Large intestine (tissue), 3 donors: ENCODE data around the gene ACTG2. TPM values are rescaled to one million over a fixed set of nuclear protein-coding genes. Genes with fewer than 3 reads are reported as not detected.
A peak's percentile ranks its signal among the peaks of the same experiment; 100 is the strongest.

Experiments
- DNase-seq, 2 donors: peaks; one replicate each; pipeline versions ENCODE4 v3.0.0 to v3.0.0-alpha.2; 2013
- H3K27ac ChIP-seq: one replicate; pipeline ENCODE4 v1.5.1; 2013; ENCODE audit warnings: low read length
- H3K27me3 ChIP-seq: 2 replicates; pipeline ENCODE4 v1.6.1; 2013; ENCODE audit warnings: low read length; ENCODE audit not compliant: control insufficient read depth, insufficient read depth
- H3K36me3 ChIP-seq: 2 replicates; pipeline ENCODE4 v1.6.1; 2013; ENCODE audit warnings: low read length; ENCODE audit not compliant: control insufficient read depth, insufficient read depth
- H3K4me1 ChIP-seq: one replicate; pipeline ENCODE4 v1.6.1; 2013; ENCODE audit warnings: low read length; ENCODE audit not compliant: control insufficient read depth, insufficient read depth
- H3K4me3 ChIP-seq: one replicate; pipeline ENCODE4 v1.5.1; 2013; ENCODE audit warnings: low read length
- H3K9me3 ChIP-seq: one replicate; pipeline ENCODE4 v1.6.1; 2013; ENCODE audit warnings: mild to moderate bottlenecking, low read depth, low read length, moderate library complexity; ENCODE audit not compliant: control insufficient read depth
- WGBS: methylation state at CpG from one replicate; pipeline ENCODE4 v1.1.5; 2013; ENCODE audit warnings: low lambda C conversion rate; ENCODE audit not compliant: insufficient coverage; 5-methylcytosine and 5-hydroxymethylcytosine counted together
- polyA plus RNA-seq: library from polyadenylated mRNA; unstranded; fragments of 120-200 nt; gene quantifications from one replicate; pipeline ENCODE4 v1.2.1, GENCODE V29; 2013

Gene ACTG2
- polyA plus RNA-seq, 1 donor: 913 TPM

DNA sequence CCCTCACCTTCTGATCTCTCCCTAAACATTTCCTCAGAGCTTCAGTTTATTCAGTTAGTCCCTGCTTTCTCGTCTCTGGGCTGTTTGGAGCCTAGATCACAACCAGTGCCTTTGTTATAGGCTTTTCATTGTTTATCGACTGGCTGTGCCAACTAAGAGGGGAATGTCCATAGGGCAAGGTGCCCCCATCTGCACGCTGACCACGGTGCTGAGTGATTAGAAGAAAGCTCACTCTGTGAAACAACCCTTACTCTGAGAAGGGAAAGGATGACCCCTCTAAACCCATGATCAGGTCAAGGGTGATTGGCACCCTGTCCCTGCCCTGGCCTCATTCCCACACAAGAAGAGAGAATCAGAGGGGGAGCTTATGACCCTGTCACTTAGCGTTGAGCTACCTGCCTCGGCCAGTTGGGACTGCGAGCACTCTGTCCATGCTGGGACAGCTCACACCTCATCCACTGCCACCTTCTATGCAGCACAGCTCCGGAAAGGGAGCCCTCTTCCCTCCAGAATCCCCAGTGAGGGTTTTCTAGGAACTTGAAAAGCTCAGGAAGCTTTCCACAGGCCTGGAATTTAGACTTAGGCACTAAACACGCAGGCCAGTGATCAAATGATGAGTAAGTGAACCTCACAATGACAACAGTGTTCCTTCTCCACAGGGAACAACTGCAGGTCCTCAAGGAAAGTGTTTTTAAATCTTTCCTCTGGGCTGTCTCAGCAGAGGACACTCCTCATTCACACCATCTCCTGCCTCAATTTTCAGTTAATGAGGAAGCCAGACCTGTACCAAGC lies 2.3 kb upstream of the ACTG2 start:
- no CpG with 5 or more reads among the region's 9 CpGs for WGBS

GRCh38 chr2:73891276-73891901 lies 1.4 kb upstream of the ACTG2 start:
- Histone ChIP-seq H3K27ac (no peak overlapping the region), H3K4me3 (no peak overlapping the region), H3K27me3 (no peaks in the 10 kb centered on the region), H3K4me1 (no peaks in the 10 kb centered on the region), H3K9me3 (no peaks in the 10 kb centered on the region), H3K36me3 (no peaks in the 10 kb centered on the region)
- no CpG with 5 or more reads among the region's 5 CpGs for WGBS
- DNase-seq: no peak

More for the DNA sequence above, 2.3 kb upstream of the ACTG2 start:
- Histone ChIP-seq H3K27me3 (no peaks in the 10 kb centered on the region), H3K9me3 (no peaks in the 10 kb centered on the region), H3K27ac (no peak overlapping the region), H3K36me3 (no peaks in the 10 kb centered on the region), H3K4me3 (no peak overlapping the region), H3K4me1 (no peaks in the 10 kb centered on the region)
- DNase-seq: no peak

DNA sequence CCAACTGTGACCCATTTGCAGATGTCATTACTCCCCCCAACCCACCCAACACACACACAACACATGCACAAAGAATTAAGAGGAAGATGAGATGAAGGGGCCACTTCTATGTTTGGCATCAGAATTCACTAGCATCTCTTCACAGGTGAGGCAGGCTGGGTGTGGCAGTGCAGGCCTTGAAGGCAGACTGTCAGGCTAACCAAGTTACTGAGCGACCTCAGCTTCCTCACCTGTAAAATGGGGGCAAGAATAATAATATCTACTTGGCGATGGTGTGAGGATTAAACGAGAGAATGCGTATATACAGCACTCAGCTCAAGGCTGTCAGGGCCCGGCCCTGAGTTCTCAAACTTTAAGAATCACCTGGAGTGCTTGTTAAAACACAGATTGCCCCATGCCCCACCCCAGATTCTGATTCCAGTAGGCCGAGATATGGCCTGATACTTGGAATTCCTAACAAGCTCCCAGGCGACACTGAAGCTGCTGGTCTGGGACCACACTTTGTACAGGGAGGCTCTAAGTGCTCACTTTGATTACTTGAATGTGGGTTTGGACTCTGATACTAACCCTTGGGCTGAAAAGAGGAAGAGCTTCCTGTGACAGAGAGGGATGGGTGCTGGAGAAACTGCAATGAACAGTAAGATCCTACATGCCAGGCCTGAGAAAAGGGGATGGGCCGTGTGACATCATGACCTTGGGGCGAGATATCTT lies 1.1 kb downstream of the ACTG2 start:
- H3K27ac ChIP-seq: peak overlapping the region; percentile 70
- H3K4me3 ChIP-seq: peak overlapping the region; percentile 37
- H3K9me3 ChIP-seq: no peaks in the 10 kb centered on the region
- no peaks in the 10 kb centered on the region for H3K4me1 ChIP-seq
- DNase-seq: no peak
- H3K36me3 ChIP-seq: no peaks in the 10 kb centered on the region
- no peaks in the 10 kb centered on the region for H3K27me3 ChIP-seq
- no CpG with 5 or more reads among the region's 9 CpGs for WGBS

- no peaks in the 10 kb centered on the region for H3K27me3 ChIP-seq
- H3K27ac ChIP-seq: peak overlapping the region; percentile 70
- no CpG with 5 or more reads among the region's 2 CpGs for WGBS
- peak overlapping the region; percentile 37 for H3K4me3 ChIP-seq
- no peaks in the 10 kb centered on the region for H3K36me3 ChIP-seq
- no peaks in the 10 kb centered on the region for H3K9me3 ChIP-seq
- no peak for DNase-seq
- no peaks in the 10 kb centered on the region for H3K4me1 ChIP-seq
Observed at GRCh38 chr2:73894475-73894850, 1.7 kb downstream of the ACTG2 start.

- Histone ChIP-seq H3K4me3 (peak overlapping the region; percentile 37), H3K36me3 (no peaks in the 10 kb centered on the region), H3K27me3 (no peaks in the 10 kb centered on the region), H3K9me3 (no peaks in the 10 kb centered on the region), H3K27ac (peak overlapping the region; percentile 70), H3K4me1 (no peaks in the 10 kb centered on the region)
- no CpG with 5 or more reads among the region's 6 CpGs for WGBS
- DNase-seq: no peak
Observed at GRCh38 chr2:73894877-73895276, 2.1 kb downstream of the ACTG2 start.

GRCh38 chr2:73895473-73895872 lies 2.7 kb downstream of the ACTG2 start:
- Histone ChIP-seq H3K27ac (peak overlapping the region; percentile 70), H3K4me3 (peak overlapping the region; percentile 37), H3K4me1 (no peaks in the 10 kb centered on the region), H3K9me3 (no peaks in the 10 kb centered on the region), H3K27me3 (no peaks in the 10 kb centered on the region), H3K36me3 (no peaks in the 10 kb centered on the region)
- no peak for DNase-seq
- no CpG with 5 or more reads among the region's 9 CpGs for WGBS

DNA sequence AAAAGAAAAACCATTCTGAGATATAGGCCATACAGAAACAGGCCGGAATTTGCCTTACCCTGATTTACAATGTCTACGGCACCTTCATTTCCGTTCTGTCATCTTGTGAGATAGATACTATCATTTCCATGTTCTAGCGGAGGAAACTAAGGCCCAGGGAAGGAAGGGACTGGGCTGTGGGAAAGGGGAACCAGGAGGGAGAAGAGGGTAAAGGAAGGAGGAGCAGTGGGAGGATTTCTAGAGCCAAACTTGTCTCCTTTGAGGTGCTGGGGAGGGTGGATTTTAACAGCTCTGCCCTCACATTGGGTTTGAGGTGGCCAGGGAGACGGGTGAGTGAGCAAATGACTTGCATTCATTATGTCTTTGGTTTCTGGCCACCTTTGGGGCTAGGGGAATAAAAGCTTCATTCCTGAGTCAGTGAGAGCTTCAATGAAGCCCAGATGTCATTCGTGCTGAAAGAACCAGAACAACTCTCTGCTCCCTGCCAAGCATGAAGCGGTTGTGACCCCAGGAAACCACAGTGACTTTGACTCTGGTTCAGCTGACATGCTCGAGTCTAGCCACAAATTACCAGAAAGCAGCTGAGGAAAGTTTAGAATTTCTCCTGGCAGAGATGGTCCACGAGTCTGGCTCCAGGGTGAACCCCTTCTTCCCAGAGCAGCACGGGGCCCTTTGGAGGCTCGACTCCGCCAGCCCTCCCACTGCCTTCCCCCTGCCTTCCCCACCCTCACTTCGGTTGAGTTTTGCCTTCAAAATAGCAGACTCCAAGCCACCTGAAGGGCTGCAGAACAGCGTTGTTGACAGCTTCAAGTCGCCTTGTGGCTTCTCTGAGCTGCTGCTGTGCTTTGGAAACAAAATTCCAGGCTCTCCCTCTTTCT lies 3.8 kb downstream of the ACTG2 start:
- Histone ChIP-seq H3K9me3 (no peaks in the 10 kb centered on the region), H3K4me1 (no peaks in the 10 kb centered on the region), H3K27me3 (no peaks in the 10 kb centered on the region), H3K27ac (peak overlapping the region; percentile 70), H3K4me3 (peak overlapping the region; percentile 37), H3K36me3 (peaks cover 2% of the 10 kb centered on the region)
- no peak for DNase-seq
- no CpG with 5 or more reads among the region's 15 CpGs for WGBS

GRCh38 chr2:73897240-73897583 lies 4.4 kb downstream of the ACTG2 start:
- DNase-seq: no peak
- Histone ChIP-seq H3K27me3 (no peaks in the 10 kb centered on the region), H3K4me1 (no peaks in the 10 kb centered on the region), H3K27ac (peak overlapping the region; percentile 70), H3K36me3 (peaks cover 2% of the 10 kb centered on the region), H3K4me3 (peak overlapping the region; percentile 37), H3K9me3 (no peaks in the 10 kb centered on the region)
- WGBS: no CpG with 5 or more reads among the region's 4 CpGs

GRCh38 chr2:73897934-73898333 lies 5.1 kb downstream of the ACTG2 start:
- Histone ChIP-seq H3K27me3 (no peaks in the 10 kb centered on the region), H3K27ac (peak overlapping the region; percentile 70), H3K4me3 (peak overlapping the region; percentile 37), H3K9me3 (no peaks in the 10 kb centered on the region), H3K36me3 (peaks cover 2% of the 10 kb centered on the region), H3K4me1 (no peaks in the 10 kb centered on the region)
- WGBS: no CpG with 5 or more reads among the region's 6 CpGs
- DNase-seq: no peak

DNA sequence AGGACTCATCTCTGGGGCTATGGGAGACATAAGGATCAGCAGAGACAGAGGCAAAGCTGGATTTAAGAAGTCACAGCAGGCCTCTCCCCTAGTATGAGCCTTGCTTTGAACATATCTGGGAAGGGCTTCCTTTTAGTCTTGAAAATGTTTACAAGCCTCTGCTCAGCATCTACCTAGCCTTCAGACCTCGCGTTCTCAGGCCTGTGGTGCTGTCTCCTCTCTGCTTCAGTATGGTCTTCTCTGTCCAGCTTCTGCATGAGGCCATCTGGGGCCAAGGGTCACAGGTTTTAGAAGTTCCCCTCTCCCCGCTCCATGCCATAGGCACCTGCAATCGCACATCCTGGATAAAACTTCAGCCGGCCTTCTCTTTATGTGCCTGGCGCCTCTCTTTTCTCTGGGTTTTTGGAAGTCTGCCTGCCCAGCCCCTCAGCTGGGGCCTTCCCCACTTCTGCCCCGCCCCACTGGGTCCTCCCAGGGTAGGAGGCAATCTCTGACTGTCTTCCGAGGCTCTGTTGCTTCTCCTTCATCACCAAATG lies 7.1 kb downstream of the ACTG2 start:
- peaks cover 2% of the 10 kb centered on the region for H3K36me3 ChIP-seq
- WGBS: no CpG with 5 or more reads among the region's 8 CpGs

More for the DNA sequence above, 7.1 kb downstream of the ACTG2 start:
- no peaks in the 10 kb centered on the region for H3K4me1 ChIP-seq
- H3K9me3 ChIP-seq: no peaks in the 10 kb centered on the region
- H3K4me3 ChIP-seq: peak overlapping the region; percentile 30
- no peak overlapping the region for H3K27ac ChIP-seq
- H3K27me3 ChIP-seq: no peaks in the 10 kb centered on the region
- no peak for DNase-seq
